Dermis blood vessel endothelial cell (primary cell): ENCODE data around the gene ZNHIT3. TPM values are rescaled to one million over a fixed set of nuclear protein-coding genes. Genes with fewer than 3 reads are reported as not detected.

Experiments
- DNase-seq: peaks from one replicate; pipeline ENCODE4 v3.0.0; 2010
- total RNA-seq: library from RNA; depleted of rRNA; stranded (reverse); fragments of >200 nt; gene quantifications from 2 replicates; pipeline ENCODE4 v1.2.3, GENCODE V29; 2014

The ZNHIT3 gene
- total RNA-seq, 1 donor from 2014 or later, result 32.5 TPM

DNA sequence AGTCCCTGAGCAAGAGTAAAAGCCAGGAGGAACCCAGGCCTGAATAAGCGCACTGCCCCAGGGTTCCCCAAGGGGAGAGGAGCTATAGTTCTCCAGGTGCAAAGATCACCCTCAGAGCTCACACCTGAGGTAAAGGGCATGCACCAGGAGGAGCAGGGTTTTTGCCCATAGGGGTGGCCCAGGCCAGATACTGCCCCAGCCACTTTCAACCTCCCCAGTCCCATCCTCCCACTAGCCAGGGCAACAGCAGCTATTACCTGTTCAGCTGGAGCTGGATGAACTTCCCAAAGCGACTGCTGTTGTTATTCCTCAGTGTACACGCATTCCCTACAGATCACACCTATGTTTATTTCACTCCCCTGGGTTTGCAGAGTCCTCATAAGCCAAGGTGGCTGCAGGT is 28.4 kb downstream of the ZNHIT3 start:
- no peak for DNase-seq

DNA sequence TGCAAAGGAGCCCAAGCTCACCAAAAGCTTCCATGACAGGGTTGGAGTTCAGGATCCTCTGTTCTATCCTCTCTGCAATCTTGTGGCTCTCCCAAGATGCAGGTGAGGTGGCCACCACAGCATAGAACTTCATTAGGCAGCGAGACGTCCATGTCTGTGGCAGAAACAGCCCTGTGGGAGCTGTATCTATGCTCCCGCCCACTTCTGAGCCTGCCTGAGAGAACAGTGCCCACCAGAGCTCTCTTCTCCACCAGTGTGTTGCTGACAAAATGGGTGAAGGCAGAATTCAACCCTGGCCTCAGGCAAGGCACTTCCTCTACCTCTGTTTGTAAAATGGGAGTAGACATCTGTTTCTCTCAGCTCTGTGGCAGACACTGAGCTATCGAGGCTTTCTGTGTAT is 29.4 kb downstream of the ZNHIT3 start:
- no peak for DNase-seq

DNA sequence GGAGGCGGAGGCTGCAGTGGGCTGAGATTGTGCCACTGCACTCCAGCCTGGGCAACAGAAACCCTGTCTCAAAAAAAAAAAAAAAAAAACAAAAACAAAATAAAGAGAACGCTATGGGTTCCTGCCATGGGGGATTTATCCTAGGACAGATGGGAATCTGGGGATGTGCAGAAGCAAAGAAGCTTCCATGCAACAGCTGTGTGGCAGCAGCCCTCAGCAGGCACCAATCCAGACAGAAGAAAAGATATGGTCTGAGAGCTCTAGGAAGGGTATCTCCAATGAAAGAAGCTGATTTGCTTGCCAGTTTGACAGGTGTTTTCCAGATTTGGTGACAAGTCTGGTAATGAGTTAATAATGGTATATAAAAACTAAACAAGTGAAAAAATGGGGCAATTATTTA is 36.6 kb downstream of the ZNHIT3 start:
- no peak for DNase-seq

DNA sequence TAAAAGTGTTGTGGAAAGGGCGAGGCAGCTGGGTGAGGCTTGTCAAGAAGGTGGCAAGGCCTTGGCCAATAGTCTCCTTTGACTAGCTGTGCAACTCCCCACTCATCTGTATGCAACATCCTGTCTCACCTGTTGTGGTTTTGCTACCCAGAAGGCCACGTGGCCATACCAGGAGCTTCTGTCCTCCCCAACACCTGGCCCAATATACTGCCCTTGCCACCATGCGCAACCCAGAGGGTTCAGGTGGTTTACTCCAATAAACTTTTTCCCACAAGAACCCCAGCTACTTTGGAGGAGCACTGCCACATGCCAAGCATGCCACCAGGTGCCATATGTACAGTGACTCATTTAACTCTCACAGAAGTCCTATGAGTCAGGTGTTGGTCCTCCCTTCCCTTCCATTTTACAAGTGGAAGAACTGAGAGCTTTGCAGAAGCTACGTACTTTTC is 38.0 kb downstream of the ZNHIT3 start:
- DNase-seq, result no peak

DNA sequence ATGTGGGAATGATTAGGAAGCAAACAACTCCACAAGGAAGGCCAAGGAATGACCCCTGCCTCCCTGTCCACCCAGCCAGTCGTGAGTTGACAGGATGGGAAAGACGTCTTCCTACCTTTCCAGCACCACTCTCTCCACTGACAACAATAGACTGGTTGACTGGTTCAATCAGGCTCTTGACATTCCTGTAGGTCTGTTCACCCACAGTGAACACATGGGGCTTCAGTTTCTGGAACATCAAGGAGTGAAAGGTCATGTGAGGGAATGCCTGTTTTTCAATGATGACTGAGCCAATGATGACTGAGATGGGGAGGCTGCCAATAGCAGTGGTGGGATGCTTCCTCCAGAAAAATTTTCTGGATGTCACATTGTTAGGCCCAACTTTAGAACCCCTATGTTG is 38.6 kb downstream of the ZNHIT3 start:
- no peak for DNase-seq

DNA sequence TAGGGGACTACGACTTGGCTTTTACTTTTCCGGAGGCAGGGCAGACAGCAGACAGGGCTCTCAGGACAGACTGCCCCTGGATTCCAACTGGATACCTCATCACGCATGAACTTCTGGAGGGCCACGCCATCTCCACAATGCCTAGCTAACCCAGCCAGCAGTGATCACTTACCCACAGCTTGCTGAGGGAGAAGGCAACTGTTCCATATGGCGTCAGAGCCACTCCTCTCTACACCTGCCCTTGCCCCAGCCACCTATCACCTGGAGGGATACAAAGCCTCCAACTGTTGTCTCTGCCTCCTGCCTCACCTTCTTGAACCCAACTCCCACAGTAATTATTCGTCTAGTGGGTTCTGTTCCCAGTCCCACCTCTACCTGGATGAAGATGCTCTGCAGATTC is 39.4 kb downstream of the ZNHIT3 start:
- no peak for DNase-seq

DNA sequence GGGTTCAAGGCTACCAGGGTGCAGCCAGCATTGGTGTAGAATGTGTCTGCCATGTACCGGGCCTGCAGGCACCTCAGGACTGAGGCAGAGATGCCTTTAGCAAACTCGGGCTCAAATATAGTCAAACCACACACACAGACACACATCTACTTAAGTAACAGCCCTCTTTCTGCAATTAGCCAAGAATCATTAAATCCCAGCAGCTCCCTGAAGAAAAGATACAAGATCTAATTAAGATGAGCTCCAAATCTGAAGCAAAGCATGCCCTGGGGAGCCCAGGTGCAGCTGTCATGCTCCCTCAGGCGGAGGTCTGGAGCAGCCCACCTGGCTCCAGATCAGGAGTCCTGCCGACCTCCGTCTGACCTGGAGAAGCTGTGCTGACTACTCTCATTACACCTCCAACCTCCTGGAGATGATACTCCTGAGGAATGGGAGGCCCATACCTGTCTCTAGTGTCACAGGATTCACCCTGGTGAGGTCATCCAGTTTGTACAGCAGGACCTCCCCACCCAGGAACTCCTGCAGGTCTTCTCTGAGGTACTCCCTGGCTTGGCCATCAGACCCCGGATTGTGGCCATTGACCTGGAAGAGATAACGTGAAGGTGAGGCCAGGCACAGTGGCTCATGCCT is 41.3 kb downstream of the ZNHIT3 start:
- DNase-seq, result no peak

DNA sequence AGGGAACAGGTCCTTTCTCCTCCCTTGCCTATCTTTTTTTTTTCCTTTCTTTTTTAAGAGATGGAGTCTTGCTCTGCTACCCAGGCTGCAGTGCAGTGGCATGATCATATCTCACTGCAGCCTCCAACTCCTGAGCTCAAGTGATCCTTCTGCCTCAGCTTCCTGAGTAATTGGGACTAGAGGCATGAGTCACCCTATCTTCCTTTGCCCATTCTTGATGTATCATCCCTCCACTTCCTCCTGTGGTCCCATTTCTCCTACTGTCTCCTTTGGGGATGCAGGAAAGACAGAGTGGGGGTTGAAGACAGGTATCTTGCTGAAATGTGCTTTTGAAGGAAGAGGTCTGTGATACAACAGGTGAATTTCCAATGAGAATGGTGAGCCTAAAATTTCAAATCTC is 42.6 kb downstream of the ZNHIT3 start:
- peak; percentile 55 for DNase-seq

DNA sequence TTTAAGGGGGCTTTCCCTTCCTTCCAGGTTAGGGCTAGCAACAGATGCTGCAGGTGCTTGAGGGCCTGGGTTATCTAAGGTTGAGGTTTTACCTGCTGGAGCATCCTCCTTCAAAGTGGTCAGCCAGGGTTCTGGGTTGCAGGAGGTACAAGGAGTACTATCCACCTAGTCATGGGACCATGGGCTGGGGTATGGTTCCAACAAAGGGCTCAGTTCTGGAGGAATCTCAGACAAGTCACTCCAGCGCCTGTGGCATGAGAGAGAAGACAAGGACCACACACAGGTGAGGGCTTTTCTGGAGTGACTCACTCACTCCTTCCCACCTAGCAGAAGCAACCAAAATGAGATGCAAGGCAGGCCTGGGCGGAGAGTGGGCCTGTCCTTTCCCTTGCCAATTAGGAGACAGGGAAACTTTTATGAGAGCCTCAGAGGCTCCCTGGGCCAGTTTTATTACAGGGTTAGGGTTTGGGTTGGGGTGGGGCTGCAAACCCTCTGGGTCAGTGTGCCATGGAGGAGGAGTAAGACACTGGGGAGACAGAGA is 46.0 kb downstream of the ZNHIT3 start:
- no peak for DNase-seq

DNA sequence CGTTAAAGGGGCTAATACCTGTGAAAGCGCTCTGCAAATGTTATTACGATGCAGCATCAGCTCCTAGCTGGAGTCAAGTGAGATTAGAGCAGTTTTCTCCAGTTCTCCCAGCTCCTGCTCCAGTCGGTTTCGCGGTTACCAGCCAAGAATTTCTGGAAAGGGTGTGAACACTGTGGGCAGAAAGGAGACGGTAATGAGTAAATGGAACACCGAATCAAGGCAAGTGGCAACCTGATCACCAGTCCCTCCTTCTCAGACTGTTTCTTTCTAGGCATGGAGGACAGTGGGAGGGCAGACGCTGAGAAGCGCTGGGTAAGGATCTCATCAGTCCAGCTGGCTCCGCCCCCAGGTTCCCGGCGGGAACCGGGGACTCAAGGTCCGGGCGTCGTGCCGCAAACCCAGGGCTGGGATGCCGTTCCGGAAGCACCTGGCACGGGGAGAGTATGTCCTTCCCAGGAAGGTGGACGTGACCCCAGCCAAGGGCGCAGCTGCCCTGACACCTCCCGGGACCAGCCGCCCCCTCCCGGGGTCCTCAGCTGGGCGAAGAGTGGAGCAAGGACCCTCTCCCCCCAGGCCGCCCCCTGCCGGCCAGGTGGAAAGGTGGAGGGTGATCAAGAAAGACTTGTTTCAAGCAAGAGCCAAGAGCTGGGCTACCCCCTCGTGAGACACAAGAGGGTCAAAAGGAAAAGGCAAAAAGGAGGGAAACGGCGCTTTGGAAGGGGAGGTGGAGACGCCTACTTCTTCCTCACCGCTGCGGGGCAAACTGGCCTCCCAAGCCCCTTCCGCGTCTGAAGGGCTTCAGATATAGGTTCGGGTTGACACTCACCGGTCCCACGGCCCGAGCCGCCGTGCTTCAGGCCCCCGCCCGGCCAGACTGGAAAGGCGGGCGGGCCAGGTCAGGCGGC is 47.7 kb downstream of the ZNHIT3 start:
- peak; percentile 78 for DNase-seq

DNA sequence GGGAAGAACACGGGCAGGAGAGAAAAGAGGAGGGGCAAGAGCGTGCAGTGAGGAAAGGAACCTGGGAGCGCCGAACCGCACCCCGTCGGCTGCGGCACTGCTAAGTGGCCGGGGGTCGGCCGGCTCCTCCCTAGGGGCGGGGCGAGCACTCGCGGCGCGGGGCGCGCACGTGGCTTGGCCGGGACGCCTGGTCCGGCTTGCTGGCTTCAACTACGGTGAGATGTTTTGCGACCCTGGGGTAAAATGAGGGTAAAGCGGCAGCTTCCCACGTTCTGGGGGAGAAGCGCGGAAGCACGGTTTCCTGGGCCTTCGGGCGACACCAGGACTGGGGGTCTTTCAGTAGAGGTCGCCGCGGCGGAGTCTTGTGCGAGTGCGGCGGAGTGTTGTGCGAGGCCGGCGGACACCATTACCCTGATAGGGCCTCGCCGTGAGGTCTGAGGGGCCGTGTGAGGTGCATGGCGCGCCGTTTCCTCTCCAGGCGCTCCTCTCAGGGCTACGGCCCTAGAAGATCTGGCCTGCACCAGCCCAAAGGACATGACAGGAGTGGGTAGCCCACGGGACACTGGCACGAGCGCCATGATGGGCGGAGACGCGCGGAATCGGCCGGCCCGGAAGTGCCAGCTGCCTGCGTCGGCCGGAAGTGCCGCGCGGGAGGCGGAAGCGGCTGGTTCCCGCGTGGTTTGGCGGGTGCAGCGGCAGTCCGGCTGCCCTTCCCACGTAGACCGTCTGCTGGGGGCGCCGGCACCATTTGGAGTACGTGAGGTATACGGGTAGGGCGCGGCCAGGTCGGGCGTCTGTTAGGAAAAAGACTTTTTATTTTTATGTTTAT is 48.6 kb downstream of the ZNHIT3 start, which contains the start of the genes MYO19 and PIGW:
Gene MYO19 (minus strand): TSS at position 29 of the 829 bp plus-strand sequence. CDS start 2,330 bp downstream, outside the sequence.
Gene PIGW (plus strand): TSS at position 148 of the 829 bp plus-strand sequence. CDS start 2,115 bp downstream, outside the sequence.
- DNase-seq, result peak; percentile 93

DNA sequence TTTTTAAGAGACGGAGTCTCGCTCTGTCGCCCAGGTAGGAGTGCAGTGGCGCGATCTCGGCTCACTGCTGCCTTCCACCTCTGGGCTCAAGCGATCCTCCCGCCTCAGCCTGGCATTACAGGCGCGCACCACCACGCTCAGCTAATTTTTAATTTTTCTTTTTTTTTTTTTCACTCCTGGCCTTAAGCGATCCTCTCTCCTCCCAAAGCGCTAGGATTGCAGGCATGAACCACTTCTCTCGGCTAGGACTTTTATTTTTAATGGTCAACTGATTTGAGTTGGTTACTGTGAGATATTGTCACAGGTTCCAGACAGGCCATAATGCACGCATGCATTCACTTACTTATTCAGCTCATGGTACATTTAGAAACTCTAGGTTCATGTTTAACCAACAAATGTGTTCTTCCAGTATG is 49.2 kb downstream of the ZNHIT3 start:
- DNase-seq, result no peak

DNA sequence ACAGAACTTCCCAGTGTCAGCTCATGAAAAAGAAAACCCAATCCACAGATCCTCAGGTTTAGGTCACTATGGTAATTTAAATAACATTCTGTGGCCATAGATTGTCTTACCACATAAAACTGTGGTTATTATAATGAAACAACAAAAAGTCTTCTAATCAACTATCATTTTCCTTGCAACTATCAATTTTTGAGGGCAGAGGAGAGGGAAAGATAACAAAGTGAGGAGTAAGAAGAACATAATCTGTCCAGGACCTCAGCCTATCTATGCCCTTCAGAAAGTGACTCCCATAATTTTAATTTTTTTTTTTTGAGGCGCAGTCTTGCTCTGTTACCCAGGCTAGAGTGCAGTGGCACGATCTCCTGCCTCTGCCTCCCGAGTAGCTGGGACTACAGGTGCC is 54.2 kb downstream of the ZNHIT3 start:
- DNase-seq, result no peak

DNA sequence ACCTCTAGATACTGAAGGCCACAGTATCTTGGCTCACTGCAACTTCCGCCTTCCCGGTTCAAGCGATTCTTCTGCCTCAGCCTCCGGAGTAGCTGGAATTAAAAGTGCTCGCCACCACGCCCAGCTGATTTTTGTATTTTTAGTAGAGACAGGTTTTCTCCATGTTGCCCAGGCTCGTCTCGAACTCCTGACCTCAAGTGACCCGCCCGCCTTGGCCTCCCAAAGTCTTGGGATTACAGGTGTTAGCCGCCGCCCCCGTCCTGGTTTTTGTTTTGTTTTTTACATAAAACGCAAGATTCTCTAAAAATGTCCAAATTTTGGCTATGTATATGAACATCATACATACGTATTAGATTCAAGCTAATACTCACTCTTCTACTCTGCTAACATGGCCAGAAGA is 56.3 kb downstream of the ZNHIT3 start:
- DNase-seq, result no peak

DNA sequence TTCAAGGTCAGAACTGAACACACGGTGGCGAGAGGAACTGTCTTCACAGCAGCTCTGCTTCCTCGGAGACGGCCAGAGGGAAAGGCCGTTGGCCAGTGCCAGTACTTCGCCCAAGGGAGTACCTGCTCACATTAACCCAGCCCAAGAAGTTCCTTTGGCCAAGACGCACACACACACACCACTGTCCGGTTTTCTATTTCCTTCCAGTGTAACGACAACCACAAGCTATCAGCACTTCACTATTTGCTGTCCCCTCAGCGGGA is 57.5 kb downstream of the ZNHIT3 start:
- DNase-seq, result peak; percentile 77

DNA sequence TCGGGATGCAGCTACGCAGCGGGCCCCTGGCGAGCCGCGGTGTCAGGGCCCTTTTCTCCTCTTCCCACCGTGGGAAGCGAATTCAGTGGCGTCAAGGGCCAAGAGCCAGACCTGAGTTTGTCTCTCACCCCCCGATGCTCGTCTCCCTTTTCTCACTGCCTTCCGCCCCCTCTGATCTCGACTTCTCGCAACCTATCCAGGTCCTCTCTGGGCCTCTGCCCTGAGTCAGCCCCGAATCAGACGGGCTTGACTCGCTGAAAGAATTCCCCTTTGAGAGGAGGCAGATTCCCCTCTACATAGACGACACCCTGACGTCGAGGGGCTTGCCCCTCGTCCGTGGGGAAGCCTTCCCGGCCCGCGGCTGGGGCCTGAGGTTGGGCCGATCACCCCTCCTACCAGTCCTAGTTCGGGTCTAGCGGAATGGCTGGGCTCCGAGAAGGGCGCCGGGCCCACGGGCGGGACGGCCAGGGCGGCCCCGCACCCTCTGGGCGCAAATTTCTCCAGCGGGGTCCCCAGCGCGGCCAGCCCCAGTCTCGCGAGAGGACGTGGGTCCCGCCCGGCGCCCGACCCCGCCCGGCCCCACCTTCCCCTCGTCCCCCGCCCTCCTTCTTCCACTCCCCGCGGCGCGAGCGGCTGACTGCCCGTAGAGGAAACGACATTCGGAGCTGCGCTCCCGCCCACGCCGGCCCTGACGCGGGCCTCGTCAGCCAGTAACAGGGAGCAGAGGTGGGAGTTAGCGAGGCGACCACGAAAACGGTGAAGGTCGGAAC is 58.0 kb downstream of the ZNHIT3 start, which contains the start of gene GGNBP2:
Gene GGNBP2 (plus strand): TSS at position 613 of the 770 bp plus-strand sequence. CDS start 806 bp downstream, outside the sequence.
- peak; percentile 93 for DNase-seq

DNA sequence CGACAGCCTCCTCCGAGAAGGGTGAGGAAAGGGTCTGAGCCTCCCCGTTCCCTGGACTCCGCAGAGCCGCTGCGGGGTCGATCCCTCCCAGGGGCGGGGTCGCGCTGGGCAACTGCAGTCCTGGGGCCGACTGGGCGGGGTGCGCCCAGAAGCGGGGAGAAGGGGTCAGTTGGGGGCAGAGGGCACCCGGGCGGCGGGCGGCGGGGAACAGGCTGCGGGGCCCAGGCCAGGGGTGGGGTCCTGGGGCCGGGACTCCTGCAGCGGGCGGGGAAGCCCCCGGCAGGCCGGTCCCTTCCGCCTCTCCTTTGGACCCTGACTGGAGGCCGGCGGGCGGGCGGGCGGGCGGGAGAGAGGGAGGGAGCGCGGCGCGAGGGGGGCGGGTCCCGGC is 58.6 kb downstream of the ZNHIT3 start:
- DNase-seq, result no peak
